Activated CD4-positive, alpha-beta memory T cell treated with anti-CD3 and anti-CD28 coated beads, Interleukin-2, amount 10 ng/mL, durations not matched to agents 7 days and 5 days (primary cell): Measurements from ENCODE around the gene SHC2. TPM values are rescaled to one million over a fixed set of nuclear protein-coding genes. Genes with fewer than 3 reads are reported as not detected.
"Not testable (repeated sequence)": the region's sequence is repeated elsewhere in the genome, so short reads cannot be mapped to it uniquely, and the experiment has no call there.

Experiments used
- CTCF ChIA-PET: fragments of 350-600 bp; sonication (Branson Sonifier 250); formaldehyde crosslinking; loops from one replicate; lab custom pipeline; 2021; ENCODE audit warnings: antibody characterized with exemption, inconsistent platforms; lab: Charles Lee
- POLR2A ChIA-PET: fragments of 350-600 bp; sonication (Branson Sonifier 250); formaldehyde crosslinking; loops from one replicate; lab custom pipeline; 2021; ENCODE audit warnings: antibody characterized with exemption; lab: Charles Lee
- DNase-seq: peaks from one replicate; pipeline ENCODE4 v3.0.0-alpha.2; 2020
- H3K27ac Mint-ChIP-seq: one replicate; pipeline ENCODE4 v1.8.0; 2021; ENCODE audit warnings: mild to moderate bottlenecking, mixed read lengths
- H3K27me3 Mint-ChIP-seq: one replicate; pipeline ENCODE4 v1.8.0; 2021; ENCODE audit warnings: mixed read lengths
- H3K36me3 Mint-ChIP-seq: one replicate; pipeline ENCODE4 v1.8.0; 2021; ENCODE audit warnings: low read depth, mixed read lengths
- H3K4me1 Mint-ChIP-seq: one replicate; pipeline ENCODE4 v1.8.0; 2021; ENCODE audit warnings: mixed read lengths
- H3K4me3 Mint-ChIP-seq: one replicate; pipeline ENCODE4 v1.8.0; 2021; ENCODE audit warnings: mild to moderate bottlenecking, mixed read lengths
- H3K9me3 Mint-ChIP-seq: one replicate; pipeline ENCODE4 v1.8.0; 2021; ENCODE audit warnings: mixed read lengths
- total RNA-seq, 2 experiments: library from RNA; stranded (reverse); gene quantifications; one replicate each; pipeline ENCODE4 v1.2.3, GENCODE V29; 2021

Gene SHC2
- total RNA-seq, 2 experiments from 2014 or later: not detected

DNA sequence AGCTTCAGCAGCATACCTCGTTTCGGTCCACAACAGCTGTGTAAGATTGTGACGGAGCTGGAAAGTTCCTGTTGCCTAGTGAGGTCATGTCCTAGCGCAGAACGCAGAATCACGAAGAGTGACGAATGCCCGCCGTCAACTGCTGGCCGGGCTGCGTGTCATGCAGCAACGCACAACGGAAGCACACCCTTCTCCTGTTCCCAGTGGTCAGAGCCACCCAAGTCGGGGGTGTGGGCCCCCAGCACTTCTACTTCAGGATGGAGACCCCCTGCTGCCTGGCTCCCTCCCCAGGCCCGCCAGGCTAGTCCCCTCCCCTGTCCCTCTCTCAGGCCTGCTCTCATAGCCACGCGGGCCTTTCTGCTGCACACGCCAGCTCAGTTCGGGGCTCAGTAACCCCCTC lies 77.8 kb downstream of the SHC2 start:
- no peak for DNase-seq
- Mint-ChIP-seq H3K27me3 (peaks cover 47% of the 10 kb centered on the region), H3K4me3 (no peak overlapping the region), H3K27ac (no peak overlapping the region), H3K36me3 (no peaks in the 10 kb centered on the region), H3K9me3 (no peaks in the 10 kb centered on the region), H3K4me1 (peaks cover 24% of the 10 kb centered on the region)
- ChIA-PET CTCF (interaction anchor here (1.0 to 2.3 kb wide), 3 partner anchors 124 to 136 kb away, joined by 5 to 12 read pairs (median 7); no protein-coding TSS in a partner anchor), POLR2A (interaction anchor here (0.9 kb wide), 1 partner anchor 128 kb away, joined by 4 read pairs; no protein-coding TSS in a partner anchor)

DNA sequence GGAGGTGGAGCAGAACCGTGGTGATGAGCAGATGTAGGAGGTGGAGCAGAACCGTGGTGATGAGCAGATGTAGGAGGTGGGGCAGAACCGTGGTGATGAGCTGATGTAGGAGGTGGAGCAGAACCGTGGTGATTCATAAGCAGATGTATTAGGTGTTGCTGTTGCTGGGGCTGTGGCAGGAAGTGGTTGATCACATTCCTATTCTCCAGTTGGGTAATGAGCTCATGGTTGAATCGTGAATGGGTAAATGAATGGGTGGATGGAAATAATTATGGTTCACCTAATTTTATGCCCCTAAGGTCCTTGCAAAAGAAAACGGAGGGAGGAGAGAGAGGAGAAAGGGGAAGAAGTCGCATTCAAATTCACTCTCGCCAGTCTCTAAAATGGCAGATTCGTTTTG lies 78.3 kb downstream of the SHC2 start:
- not testable (repeated sequence) for H3K36me3 Mint-ChIP-seq, H3K9me3 Mint-ChIP-seq
- Mint-ChIP-seq H3K4me3 (peak overlapping the region; percentile 11), H3K27ac (peak overlapping the region; percentile 11), H3K4me1 (peaks cover 26% of the 10 kb centered on the region), H3K27me3 (peaks cover 46% of the 10 kb centered on the region)
- ChIA-PET CTCF (interaction anchor here (1.0 to 2.3 kb wide), 3 partner anchors 124 to 136 kb away, joined by 5 to 12 read pairs (median 7); no protein-coding TSS in a partner anchor), POLR2A (interaction anchor here (0.9 kb wide), 1 partner anchor 129 kb away, joined by 4 read pairs; no protein-coding TSS in a partner anchor)
- DNase-seq: peak; percentile 52

DNA sequence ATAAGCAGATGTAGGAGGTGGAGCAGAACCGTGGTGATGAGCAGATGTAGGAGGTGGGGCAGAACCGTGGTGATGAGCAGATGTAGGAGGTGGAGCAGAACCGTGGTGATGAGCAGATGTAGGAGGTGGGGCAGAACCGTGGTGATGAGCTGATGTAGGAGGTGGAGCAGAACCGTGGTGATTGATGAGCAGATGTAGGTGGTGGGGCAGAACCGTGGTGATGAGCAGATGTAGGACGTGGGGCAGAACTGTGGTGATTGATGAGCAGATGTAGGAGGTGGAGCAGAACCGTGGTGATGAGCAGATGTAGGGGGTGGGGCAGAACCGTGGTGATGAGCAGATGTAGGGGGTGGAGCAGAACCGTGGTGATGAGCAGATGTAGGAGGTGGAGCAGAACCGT lies 78.9 kb downstream of the SHC2 start:
- H3K4me3 Mint-ChIP-seq, DNase-seq, H3K9me3 Mint-ChIP-seq, H3K36me3 Mint-ChIP-seq, H3K27ac Mint-ChIP-seq: not testable (repeated sequence)
- peaks cover 26% of the 10 kb centered on the region for H3K4me1 Mint-ChIP-seq
- peaks cover 44% of the 10 kb centered on the region for H3K27me3 Mint-ChIP-seq
- POLR2A ChIA-PET: interaction anchor here (0.9 kb wide), 1 partner anchor 129 kb away, joined by 4 read pairs; no protein-coding TSS in a partner anchor
- CTCF ChIA-PET: interaction anchor here (1.0 to 2.3 kb wide), 3 partner anchors 125 to 135 kb away, joined by 5 to 12 read pairs (median 7); no protein-coding TSS in a partner anchor

DNA sequence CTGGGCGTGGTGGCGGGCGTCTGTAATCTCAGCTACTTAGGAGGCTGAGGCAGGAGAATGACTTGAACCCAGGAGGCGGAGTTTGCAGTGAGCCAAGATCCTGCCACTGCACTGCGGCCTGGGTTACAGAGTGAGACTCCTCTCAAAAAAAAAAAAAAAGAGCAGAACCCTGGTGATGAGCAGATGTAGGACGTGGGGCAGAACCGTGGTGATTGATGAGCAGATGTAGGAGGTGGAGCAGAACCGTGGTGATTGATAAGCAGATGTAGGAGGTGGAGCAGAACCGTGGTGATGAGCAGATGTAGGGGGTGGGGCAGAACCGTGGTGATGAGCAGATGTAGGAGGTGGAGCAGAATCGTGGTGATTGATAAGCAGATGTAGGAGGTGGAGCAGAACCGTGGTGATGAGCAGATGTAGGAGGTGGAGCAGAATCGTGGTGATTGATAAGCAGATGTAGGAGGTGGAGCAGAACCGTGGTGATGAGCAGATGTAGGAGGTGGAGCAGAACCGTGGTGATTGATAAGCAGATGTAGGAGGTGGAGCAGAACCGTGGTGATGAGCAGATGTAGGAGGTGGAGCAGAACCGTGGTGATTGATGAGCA lies 80.1 kb downstream of the SHC2 start:
- Mint-ChIP-seq H3K4me1 (peaks cover 26% of the 10 kb centered on the region), H3K27me3 (peaks cover 34% of the 10 kb centered on the region)
- POLR2A ChIA-PET: interaction anchor here (1.0 kb wide), 1 partner anchor 108 kb away, joined by 3 read pairs; no protein-coding TSS in a partner anchor
- H3K4me3 Mint-ChIP-seq, H3K27ac Mint-ChIP-seq, H3K9me3 Mint-ChIP-seq, DNase-seq, H3K36me3 Mint-ChIP-seq: not testable (repeated sequence)
- CTCF ChIA-PET: interaction anchor here (0.7 kb wide), 1 partner anchor 37 kb away, joined by 3 read pairs; no protein-coding TSS in a partner anchor

DNA sequence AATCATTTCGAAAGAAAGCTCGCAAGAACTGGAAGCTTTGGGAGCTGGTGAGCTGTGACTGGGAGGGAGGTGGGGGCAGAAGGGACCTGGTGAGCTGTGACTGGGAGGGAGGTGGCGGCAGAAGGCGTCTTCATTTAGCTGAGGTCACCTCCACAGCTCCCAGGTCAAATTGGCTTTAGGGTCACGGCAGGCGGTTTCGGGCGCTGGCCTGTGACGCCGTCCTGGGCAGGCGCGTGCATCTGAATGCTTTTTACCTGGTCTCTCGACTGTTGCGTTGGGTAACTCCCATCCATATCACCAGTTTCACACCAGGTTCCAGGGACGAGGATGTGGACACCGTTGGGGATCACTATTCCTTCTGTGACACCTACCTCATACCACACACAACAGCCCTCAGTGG lies 81.0 kb downstream of the SHC2 start:
- H3K36me3 Mint-ChIP-seq: no peaks in the 10 kb centered on the region
- peaks cover 25% of the 10 kb centered on the region for H3K27me3 Mint-ChIP-seq
- H3K4me1 Mint-ChIP-seq: peaks cover 26% of the 10 kb centered on the region
- H3K4me3 Mint-ChIP-seq: no peak overlapping the region
- POLR2A ChIA-PET: interaction anchor here (0.6 to 1.0 kb wide), 2 partner anchors 69 to 109 kb away, joined by 3 read pairs; no protein-coding TSS in a partner anchor
- H3K27ac Mint-ChIP-seq: no peak overlapping the region
- CTCF ChIA-PET: interaction anchor here (0.7 kb wide), 1 partner anchor 36 kb away, joined by 3 read pairs; no protein-coding TSS in a partner anchor
- DNase-seq: no peak
- no peaks in the 10 kb centered on the region for H3K9me3 Mint-ChIP-seq

DNA sequence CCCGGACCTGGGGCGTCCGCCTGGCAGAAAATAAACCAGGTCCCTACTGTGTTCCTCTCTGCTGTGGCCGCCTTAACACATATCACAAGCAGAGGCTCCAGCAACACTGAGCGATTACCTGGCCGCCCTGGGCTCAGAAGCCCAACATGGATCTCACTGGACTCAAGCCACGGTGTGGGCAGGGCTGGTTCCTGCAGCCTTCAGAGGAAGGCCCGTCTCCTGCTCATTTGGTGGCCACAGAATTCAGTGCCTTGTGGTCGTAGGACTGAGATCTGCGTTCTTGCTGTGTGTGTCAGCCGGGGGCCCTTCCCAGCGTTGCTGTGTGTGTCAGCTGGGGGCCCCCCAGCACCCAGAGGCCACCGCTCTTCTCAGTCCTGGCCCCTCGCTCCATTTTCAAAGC lies 82.1 kb downstream of the SHC2 start:
- no peaks in the 10 kb centered on the region for H3K9me3 Mint-ChIP-seq
- peaks cover 15% of the 10 kb centered on the region for H3K27me3 Mint-ChIP-seq
- no peak for DNase-seq
- H3K4me3 Mint-ChIP-seq: no peak overlapping the region
- no peaks in the 10 kb centered on the region for H3K36me3 Mint-ChIP-seq
- CTCF ChIA-PET: no interaction called here
- peaks cover 17% of the 10 kb centered on the region for H3K4me1 Mint-ChIP-seq
- no peak overlapping the region for H3K27ac Mint-ChIP-seq
- POLR2A ChIA-PET: no interaction called here

DNA sequence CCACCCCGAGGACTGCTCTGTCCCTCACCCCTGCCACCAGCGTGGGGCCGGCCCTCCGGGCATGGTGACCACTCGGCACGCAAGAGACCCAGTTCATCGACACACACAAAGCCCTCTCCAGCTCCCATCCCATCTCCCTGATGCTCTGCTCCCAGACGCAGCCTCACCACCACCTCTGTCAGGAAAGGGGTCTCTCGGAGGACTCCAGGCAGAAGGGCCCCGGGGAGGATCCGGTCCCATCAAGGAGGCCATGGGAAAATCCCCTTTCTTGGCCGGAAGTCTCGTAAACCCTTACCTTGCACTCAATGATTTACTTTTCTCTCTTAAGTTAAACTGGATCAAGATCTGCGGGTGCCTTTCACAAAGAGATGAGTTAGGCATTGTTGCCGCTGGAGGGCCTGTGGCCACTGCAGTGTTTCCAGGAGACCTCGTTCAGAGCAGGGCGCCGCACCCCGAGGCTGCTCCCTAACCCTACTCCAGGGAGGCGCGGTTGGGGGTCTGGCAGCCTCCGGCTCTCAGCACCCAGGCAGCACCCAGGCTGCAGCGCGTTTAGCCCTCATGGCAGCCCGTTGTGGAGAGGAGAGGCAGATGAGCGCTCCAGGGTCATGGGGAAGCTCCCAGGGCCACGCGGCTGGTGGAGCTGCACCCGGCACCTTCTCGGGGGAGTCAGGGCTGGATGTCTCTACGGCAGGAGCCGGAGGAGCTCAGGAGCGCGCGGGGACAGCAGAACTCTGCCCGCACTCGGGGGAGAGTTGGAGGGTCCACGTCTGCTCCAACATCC lies 82.8 kb downstream of the SHC2 start:
- no peaks in the 10 kb centered on the region for H3K36me3 Mint-ChIP-seq
- peaks cover 9% of the 10 kb centered on the region for H3K27me3 Mint-ChIP-seq
- H3K4me3 Mint-ChIP-seq: no peak overlapping the region
- ChIA-PET POLR2A (no interaction called here), CTCF (no interaction called here)
- DNase-seq: no peak
- no peaks in the 10 kb centered on the region for H3K9me3 Mint-ChIP-seq
- peaks cover 12% of the 10 kb centered on the region for H3K4me1 Mint-ChIP-seq
- H3K27ac Mint-ChIP-seq: no peak overlapping the region

DNA sequence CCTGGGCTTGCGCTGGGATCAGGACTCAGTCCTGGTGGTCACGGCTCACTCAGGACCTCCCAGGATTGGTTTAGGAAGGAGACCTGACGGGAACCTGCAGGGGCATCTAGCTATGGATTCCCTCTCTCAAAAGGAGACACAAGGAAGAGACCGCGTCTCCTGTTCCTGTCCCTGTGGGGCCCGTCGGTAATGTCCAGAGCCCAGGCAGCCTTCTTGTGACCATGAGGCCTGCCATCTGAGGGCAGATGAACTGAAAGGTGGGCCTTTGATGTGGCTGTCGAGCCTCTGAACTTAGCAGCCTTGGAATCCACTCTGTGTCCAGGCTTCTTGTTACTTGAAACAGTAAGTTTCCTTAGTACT lies 84.7 kb downstream of the SHC2 start:
- POLR2A ChIA-PET: no interaction called here
- CTCF ChIA-PET: no interaction called here
- DNase-seq: no peak
- Mint-ChIP-seq H3K4me1 (peaks cover 4% of the 10 kb centered on the region), H3K27me3 (peaks cover 4% of the 10 kb centered on the region), H3K27ac (no peak overlapping the region), H3K9me3 (no peaks in the 10 kb centered on the region), H3K4me3 (no peak overlapping the region), H3K36me3 (no peaks in the 10 kb centered on the region)

DNA sequence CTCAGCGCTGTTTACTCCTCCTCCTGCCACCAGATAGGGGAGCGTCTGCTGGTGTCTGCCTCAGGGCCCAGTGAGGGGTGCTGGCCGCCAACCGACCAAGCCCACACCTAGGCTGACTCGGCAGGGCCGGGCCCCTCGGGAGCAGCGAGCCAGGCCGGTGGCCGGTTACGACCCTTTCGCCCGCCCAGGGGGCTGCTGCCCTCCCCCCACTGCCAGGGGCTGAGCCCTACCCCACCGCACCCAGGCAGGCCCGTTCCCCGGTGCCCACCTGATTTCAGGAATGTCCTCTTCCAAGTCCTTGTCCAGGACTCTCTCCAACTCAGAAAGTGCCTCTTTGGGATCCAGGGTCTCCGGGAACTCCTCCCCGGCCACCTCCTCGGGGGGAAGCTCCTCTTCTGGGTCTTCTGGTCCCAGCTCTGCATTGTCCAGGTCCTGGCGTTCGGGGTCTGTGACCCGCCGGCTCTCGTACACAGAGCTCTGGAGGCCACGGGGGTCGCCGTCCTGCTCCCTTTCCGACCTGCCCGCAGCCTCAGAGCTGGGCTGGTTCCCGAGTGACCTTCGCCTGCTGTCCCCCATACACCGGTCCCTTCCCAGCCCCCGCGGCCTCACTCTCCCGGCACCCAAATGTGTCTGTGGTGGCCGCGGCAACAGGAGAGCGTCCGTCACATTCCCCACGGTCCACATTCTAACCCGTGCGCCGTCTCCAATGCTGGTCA lies 85.3 kb downstream of the SHC2 start:
- no peaks in the 10 kb centered on the region for H3K36me3 Mint-ChIP-seq
- H3K27ac Mint-ChIP-seq: no peak overlapping the region
- peaks cover 3% of the 10 kb centered on the region for H3K27me3 Mint-ChIP-seq
- no peaks in the 10 kb centered on the region for H3K9me3 Mint-ChIP-seq
- DNase-seq: no peak
- H3K4me1 Mint-ChIP-seq: peaks cover 3% of the 10 kb centered on the region
- no peak overlapping the region for H3K4me3 Mint-ChIP-seq
- POLR2A ChIA-PET: no interaction called here
- CTCF ChIA-PET: no interaction called here

DNA sequence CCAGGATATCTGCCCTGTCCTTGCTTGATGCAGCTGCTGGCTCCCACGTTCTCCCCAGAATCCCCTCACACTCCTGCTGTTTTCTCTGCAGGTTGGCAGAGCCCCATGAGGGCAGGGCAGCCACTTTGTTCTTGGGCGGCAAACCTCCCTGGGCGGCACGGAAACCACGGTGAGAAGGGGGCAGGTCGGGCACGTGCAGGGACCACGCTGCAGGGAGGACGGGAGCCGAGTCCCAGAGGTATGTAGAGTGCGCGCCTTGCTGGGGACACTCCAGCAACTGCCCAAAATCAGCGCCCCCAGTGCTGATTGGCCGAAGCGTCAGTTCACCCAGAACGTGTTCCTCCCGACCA lies 86.0 kb downstream of the SHC2 start:
- ChIA-PET CTCF (no interaction called here), POLR2A (no interaction called here)
- Mint-ChIP-seq H3K27me3 (no peaks in the 10 kb centered on the region), H3K4me3 (no peak overlapping the region), H3K4me1 (peaks cover 2% of the 10 kb centered on the region), H3K9me3 (no peaks in the 10 kb centered on the region), H3K27ac (no peak overlapping the region), H3K36me3 (no peaks in the 10 kb centered on the region)
- no peak for DNase-seq

DNA sequence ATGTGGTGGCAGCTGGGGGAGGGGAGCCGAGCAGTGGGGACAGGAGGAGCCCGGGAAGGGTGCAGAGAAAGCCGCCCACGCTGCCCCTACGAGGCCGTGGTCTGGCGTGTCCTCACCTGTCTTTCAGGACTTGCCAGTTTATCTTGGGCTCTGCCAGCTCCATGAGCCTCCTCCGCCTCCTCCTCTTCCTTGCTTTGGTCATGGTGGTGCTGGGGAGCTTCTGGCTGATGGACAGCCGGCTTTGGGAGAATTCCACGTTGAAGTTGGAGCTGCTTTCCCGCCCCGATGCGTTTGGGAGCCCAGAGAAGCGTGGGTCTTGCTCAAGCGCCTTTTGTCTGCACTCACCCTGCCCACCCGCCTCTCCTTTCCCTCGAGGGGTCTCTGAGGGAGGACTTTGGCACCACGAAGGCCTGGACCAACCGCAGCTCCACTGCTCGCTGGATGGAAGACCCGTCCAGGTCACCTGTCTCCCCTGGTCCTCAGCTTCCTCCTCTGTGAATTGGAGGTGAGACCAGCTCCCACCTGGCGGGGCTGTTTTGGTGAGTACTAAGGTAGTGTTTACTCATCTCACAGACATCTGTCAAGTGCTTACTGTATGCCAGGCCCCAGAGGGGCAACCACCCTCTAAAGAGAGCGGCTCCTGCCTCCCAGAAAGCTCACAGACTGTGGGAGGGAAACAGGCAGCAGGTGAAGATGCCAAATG lies 86.5 kb downstream of the SHC2 start:
- no peak overlapping the region for H3K27ac Mint-ChIP-seq
- ChIA-PET CTCF (no interaction called here), POLR2A (no interaction called here)
- no peaks in the 10 kb centered on the region for H3K36me3 Mint-ChIP-seq
- H3K9me3 Mint-ChIP-seq: no peaks in the 10 kb centered on the region
- peaks cover 2% of the 10 kb centered on the region for H3K4me1 Mint-ChIP-seq
- no peak for DNase-seq
- H3K27me3 Mint-ChIP-seq: no peaks in the 10 kb centered on the region
- H3K4me3 Mint-ChIP-seq: no peak overlapping the region

DNA sequence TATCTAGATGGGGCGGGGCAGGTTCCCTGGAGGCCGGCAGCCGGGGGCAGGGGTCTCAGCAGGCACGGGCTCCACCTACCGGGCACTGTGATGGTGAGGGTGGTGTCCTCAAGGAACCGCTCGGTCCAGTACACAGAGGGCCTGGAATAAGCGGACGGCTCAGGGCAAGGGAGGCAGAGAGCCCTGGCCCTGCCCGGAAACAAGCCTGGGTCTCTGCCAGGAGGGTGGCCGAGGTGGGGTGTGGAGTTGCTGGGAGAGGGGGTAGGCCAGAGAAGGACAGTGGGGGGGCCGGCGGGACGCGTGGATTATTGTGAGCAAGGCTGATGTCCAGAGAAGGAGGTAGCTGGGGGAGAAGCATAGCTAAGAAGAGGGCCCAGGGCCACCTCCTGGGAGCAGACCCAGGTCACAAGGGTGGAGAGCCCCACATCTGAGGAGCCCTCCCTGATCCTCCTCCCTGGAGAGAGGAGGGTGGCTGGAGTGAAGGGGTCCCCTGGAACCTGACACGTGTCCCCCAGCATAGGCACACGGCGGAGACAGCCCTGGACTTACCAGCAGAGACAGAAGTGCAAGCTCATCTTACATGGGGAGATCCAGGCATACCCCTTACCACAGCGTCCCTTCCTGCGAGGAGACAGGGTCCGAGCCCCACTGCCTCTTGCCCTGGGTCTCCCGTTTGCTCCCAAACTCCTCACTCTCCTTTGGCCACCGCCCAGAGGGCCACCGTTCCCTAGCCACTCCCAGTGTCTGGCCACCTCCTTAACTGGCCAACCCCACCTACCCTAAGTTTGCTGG lies 87.2 kb downstream of the SHC2 start:
- no peaks in the 10 kb centered on the region for H3K27me3 Mint-ChIP-seq
- ChIA-PET POLR2A (no interaction called here), CTCF (no interaction called here)
- DNase-seq: no peak
- H3K27ac Mint-ChIP-seq: no peak overlapping the region
- no peaks in the 10 kb centered on the region for H3K36me3 Mint-ChIP-seq
- H3K9me3 Mint-ChIP-seq: no peaks in the 10 kb centered on the region
- H3K4me3 Mint-ChIP-seq: no peak overlapping the region
- H3K4me1 Mint-ChIP-seq: peaks cover 2% of the 10 kb centered on the region
